ENCODE results near the gene MYH7. TPM values are rescaled to one million over a fixed set of nuclear protein-coding genes. Genes with fewer than 3 reads are reported as not detected.
"Not testable (repeated sequence)": the region's sequence is repeated elsewhere in the genome, so short reads cannot be mapped to it uniquely, and the experiment has no call there.

Gene MYH7
- polyA plus RNA-seq, 1 donor from 2014 or later, result 0.12 TPM

DNA sequence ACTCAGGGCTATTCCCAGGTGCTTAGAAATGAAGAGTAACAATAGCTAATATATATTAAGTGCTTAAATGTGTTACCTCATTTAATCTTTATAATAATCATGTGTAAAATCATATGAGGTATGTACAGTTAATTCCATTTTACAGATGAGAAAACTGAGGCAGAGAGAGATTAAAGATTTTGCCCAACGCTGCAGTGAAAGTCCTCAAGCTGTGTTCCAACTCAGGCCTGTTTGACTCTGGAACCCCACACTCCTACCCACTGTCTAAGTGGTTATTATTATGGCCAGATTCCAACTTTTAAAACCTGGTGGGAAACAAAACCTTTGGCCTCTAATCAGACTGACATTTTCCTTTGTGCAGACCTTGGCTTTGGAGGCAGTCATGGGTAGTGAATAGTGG lies 48.5 kb downstream of the MYH7 start:
- Histone ChIP-seq H3K9me3 (ENCODE audit: low read length) (no peaks in the 10 kb centered on the region), H4K20me1 (ENCODE audit: insufficient read depth) (no peaks in the 10 kb centered on the region), H3K79me2 (replicated peaks; ENCODE audit: insufficient read depth, low read length) (no peaks in the 10 kb centered on the region), H3K4me3 (ENCODE audit: low read length) (no peak overlapping the region), H3K27me3 (ENCODE audit: insufficient read depth, low read depth, low read length) (no peaks in the 10 kb centered on the region), H3K9ac (ENCODE audit: low read length) (no peak overlapping the region), H3K9me2 (ENCODE audit: insufficient read depth, low read length) (no peaks in the 10 kb centered on the region), H3K27ac (ENCODE audit: low read length) (no peak overlapping the region), H3K36me3 (ENCODE audit: insufficient read depth, low read length) (no peaks in the 10 kb centered on the region), H3F3A (ENCODE audit: insufficient read depth, low read length, poor library complexity, severe bottlenecking) (no peaks in the 10 kb centered on the region), H3K4me2 (ENCODE audit: low read length) (no peak overlapping the region), H2AFZ (ENCODE audit: low read depth, low read length) (no peak overlapping the region)
- no peak for TF ChIP-seq TAF1 (IDR thresholded peaks at IDR 0.05; ENCODE audit: low read depth)
- no peak for TF ChIP-seq POLR2AphosphoS5 (IDR thresholded peaks at IDR 0.05)

DNA sequence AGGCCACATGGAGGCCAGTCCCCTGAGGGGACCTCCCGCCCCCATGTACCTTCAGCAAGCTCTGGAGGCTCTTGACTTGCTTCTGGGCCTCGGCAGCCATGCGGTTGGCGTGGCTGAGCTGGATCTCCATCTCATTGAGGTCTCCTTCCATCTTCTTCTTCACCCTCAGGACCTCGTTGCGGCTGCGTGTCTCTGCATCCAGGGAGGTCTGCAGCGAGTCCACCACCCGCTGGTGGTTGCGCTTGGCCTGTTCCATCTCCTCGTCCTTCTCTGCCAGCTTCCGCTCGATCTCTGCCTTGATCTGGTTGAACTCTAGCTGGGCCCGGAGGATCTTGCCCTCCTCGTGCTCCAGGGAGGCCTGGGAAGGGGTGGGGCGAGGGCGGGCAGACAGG lies 49.2 kb downstream of the MYH7 start:
- H2AFZ ChIP-seq (ENCODE audit: low read depth, low read length); H3K4me3 ChIP-seq (ENCODE audit: low read length); H3F3A ChIP-seq (ENCODE audit: insufficient read depth, low read length, poor library complexity, severe bottlenecking); H3K36me3 ChIP-seq (ENCODE audit: insufficient read depth, low read length); H3K27ac ChIP-seq (ENCODE audit: low read length); H3K4me2 ChIP-seq (ENCODE audit: low read length); H3K9me2 ChIP-seq (ENCODE audit: insufficient read depth, low read length); H3K27me3 ChIP-seq (ENCODE audit: insufficient read depth, low read depth, low read length); H3K9me3 ChIP-seq (ENCODE audit: low read length); H3K79me2 ChIP-seq (replicated peaks; ENCODE audit: insufficient read depth, low read length); H3K9ac ChIP-seq (ENCODE audit: low read length); H4K20me1 ChIP-seq (ENCODE audit: insufficient read depth): not testable (repeated sequence)

DNA sequence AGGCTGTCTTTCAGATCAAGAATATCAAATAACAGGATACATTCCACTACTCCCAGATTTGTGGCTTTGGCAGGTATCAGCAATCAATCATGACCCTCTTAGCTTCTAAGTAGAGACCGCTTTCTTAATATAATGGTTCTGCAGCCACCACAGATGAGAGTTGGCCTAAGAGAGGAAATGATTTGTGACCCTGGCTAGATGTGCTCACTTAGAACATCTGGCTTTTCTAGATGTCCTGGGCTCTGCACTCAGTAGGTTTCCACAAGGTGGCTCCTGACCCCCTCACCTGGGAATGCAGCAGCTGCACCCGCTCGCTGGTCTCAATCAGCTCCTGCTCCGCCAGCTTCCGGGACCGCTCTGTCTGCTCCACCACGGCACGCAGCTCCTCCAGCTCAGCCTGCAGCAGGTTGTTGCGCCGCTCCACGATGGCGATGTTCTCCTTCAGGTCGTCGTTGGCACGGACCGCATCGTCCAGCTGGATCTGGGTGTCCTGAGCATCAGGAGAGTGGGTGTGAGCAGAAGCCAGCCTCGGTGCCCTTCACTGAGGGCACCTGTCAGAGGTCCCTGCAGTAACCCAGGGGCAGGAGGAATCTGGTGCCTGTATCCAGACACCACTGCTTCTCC lies 49.7 kb downstream of the MYH7 start:
- no peak overlapping the region for H3K9ac ChIP-seq (ENCODE audit: low read length)
- no peak overlapping the region for H2AFZ ChIP-seq (ENCODE audit: low read depth, low read length)
- TF ChIP-seq EZH2 (IDR thresholded peaks at IDR 0.05; ENCODE audit: borderline replicate concordance, insufficient read depth, low read length, poor library complexity, severe bottlenecking) (no peak), RAD21 (conservative IDR thresholded peaks at IDR 0.05) (no peak), MXI1 (conservative IDR thresholded peaks at IDR 0.05; ENCODE audit: poor library complexity, severe bottlenecking) (no peak), EP300 (conservative IDR thresholded peaks at IDR 0.05; ENCODE audit: poor library complexity, severe bottlenecking) (no peak), POLR2AphosphoS5 (IDR thresholded peaks at IDR 0.05) (no peak), TAF1 (IDR thresholded peaks at IDR 0.05; ENCODE audit: low read depth) (no peak), SMC3 (conservative IDR thresholded peaks at IDR 0.05; ENCODE audit: poor library complexity) (no peak)
- TF ChIP-seq, protein P1, sequence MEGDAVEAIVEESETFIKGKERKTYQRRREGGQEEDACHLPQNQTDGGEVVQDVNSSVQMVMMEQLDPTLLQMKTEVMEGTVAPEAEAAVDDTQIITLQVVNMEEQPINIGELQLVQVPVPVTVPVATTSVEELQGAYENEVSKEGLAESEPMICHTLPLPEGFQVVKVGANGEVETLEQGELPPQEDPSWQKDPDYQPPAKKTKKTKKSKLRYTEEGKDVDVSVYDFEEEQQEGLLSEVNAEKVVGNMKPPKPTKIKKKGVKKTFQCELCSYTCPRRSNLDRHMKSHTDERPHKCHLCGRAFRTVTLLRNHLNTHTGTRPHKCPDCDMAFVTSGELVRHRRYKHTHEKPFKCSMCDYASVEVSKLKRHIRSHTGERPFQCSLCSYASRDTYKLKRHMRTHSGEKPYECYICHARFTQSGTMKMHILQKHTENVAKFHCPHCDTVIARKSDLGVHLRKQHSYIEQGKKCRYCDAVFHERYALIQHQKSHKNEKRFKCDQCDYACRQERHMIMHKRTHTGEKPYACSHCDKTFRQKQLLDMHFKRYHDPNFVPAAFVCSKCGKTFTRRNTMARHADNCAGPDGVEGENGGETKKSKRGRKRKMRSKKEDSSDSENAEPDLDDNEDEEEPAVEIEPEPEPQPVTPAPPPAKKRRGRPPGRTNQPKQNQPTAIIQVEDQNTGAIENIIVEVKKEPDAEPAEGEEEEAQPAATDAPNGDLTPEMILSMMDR (IDR thresholded peaks at IDR 0.05; ENCODE audit: poor library complexity, severe bottlenecking), result no peak
- TF ChIP-seq, protein P2, sequence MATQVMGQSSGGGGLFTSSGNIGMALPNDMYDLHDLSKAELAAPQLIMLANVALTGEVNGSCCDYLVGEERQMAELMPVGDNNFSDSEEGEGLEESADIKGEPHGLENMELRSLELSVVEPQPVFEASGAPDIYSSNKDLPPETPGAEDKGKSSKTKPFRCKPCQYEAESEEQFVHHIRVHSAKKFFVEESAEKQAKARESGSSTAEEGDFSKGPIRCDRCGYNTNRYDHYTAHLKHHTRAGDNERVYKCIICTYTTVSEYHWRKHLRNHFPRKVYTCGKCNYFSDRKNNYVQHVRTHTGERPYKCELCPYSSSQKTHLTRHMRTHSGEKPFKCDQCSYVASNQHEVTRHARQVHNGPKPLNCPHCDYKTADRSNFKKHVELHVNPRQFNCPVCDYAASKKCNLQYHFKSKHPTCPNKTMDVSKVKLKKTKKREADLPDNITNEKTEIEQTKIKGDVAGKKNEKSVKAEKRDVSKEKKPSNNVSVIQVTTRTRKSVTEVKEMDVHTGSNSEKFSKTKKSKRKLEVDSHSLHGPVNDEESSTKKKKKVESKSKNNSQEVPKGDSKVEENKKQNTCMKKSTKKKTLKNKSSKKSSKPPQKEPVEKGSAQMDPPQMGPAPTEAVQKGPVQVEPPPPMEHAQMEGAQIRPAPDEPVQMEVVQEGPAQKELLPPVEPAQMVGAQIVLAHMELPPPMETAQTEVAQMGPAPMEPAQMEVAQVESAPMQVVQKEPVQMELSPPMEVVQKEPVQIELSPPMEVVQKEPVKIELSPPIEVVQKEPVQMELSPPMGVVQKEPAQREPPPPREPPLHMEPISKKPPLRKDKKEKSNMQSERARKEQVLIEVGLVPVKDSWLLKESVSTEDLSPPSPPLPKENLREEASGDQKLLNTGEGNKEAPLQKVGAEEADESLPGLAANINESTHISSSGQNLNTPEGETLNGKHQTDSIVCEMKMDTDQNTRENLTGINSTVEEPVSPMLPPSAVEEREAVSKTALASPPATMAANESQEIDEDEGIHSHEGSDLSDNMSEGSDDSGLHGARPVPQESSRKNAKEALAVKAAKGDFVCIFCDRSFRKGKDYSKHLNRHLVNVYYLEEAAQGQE (IDR thresholded peaks at IDR 0.05; ENCODE audit: borderline replicate concordance), result no peak
- no peak overlapping the region for H3K27ac ChIP-seq (ENCODE audit: low read length)
- H3K79me2 ChIP-seq (replicated peaks; ENCODE audit: insufficient read depth, low read length), result no peaks in the 10 kb centered on the region
- H4K20me1 ChIP-seq (ENCODE audit: insufficient read depth), result no peaks in the 10 kb centered on the region
- no peaks in the 10 kb centered on the region for H3K36me3 ChIP-seq (ENCODE audit: insufficient read depth, low read length)
- H3F3A ChIP-seq (ENCODE audit: insufficient read depth, low read length, poor library complexity, severe bottlenecking), result no peaks in the 10 kb centered on the region
- H3K4me3 ChIP-seq (ENCODE audit: low read length), result no peak overlapping the region
- H3K27me3 ChIP-seq (ENCODE audit: insufficient read depth, low read depth, low read length), result no peaks in the 10 kb centered on the region
- no peaks in the 10 kb centered on the region for H3K9me2 ChIP-seq (ENCODE audit: insufficient read depth, low read length)
- no peaks in the 10 kb centered on the region for H3K9me3 ChIP-seq (ENCODE audit: low read length)
- no peak overlapping the region for H3K4me2 ChIP-seq (ENCODE audit: low read length)

Data from neural cell (in vitro differentiated cells).